ENCODE data around the gene ST3GAL2.
A peak's percentile ranks its signal among the peaks of the same experiment; 100 is the strongest.

The ST3GAL2 gene

DNA sequence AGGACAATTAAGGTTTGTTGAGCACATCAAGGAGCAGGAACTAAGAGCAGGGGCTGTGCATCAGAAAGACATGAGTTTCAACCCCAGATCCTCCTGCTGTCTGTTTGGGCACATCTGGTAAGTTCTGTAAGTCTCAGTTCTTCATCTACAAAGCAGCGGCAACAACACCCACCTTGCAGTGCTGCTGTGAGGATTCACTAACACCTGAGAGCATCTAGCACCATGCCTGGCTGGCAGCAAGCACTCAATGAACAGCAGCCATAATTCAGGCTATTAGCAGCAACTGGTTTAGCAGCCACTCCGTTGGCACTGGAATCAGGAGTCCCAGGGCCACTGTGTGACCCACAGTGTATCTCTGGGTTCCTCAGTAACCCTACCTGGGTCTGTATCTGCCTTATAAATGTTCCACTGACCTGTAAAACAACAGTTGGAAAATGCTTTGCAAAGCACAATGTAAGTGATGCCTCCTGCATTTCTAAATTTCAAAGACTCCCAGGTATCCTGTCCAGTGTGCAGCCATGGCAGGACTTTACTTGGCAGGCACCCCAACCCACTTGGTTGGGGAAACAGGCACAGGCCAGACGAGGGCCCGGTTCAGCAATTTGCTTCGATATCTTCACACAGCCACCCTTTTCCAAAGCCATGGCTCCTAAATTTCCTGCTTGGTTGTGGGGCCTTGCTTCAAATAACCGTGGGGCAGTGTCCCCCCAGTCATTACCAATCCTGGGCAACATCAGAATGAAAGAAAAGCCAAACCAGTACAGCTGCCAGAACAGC, 4.2 kb downstream of the ST3GAL2 start:
- Histone ChIP-seq H2AK5ac (ENCODE audit: low read length, severe bottlenecking) (peak overlapping the region; percentile 46), H3K27me3 (ENCODE audit: control insufficient read depth in 1 of 2, insufficient read depth in 1 of 2, low read length in 2 of 2) (no peaks in the 10 kb centered on the region), H4K8ac (ENCODE audit: low read length) (no peak overlapping the region), H3K4ac (ENCODE audit: low read depth in 1 of 2, low read length in 2 of 2) (peak overlapping the region in 1 of 2 experiments; percentile 26), H3K36me3 (ENCODE audit: control insufficient read depth in 1 of 2, insufficient read depth in 2 of 2, low read depth in 1 of 2, low read length in 2 of 2) (peaks cover 7% of the 10 kb centered on the region in 2 experiments), H3K27ac (ENCODE audit: low read length, poor library complexity, severe bottlenecking) (no peak overlapping the region), H3K9me3 (ENCODE audit: control insufficient read depth, low read length) (no peaks in the 10 kb centered on the region), H2BK5ac (ENCODE audit: low read depth, low read length, poor library complexity, severe bottlenecking) (no peak overlapping the region), H3K23ac (ENCODE audit: low read length in 2 of 2) (no peak overlapping the region), H3K18ac (ENCODE audit: low read depth in 1 of 2, low read length in 2 of 2) (peak overlapping the region in 1 of 2 experiments; percentile 1), H3K79me1 (replicated peaks; ENCODE audit: low read length, poor library complexity, severe bottlenecking) (peaks cover 2% of the 10 kb centered on the region), H3K4me2 (ENCODE audit: low read length, poor library complexity, severe bottlenecking) (no peak overlapping the region), H3K14ac (ENCODE audit: low read length in 2 of 2) (no peak overlapping the region), H4K91ac (ENCODE audit: low read length) (no peak overlapping the region), H2BK120ac (ENCODE audit: low read depth, low read length) (no peak overlapping the region), H2BK12ac (ENCODE audit: low read length in 2 of 2) (peak overlapping the region in 1 of 2 experiments; percentile 23), H2AFZ (ENCODE audit: low read depth, low read length) (no peak overlapping the region), H2BK15ac (ENCODE audit: low read depth, poor library complexity, severe bottlenecking) (peak overlapping the region; percentile 29), H3K4me3 (ENCODE audit: insufficient read depth in 1 of 2, low read depth in 1 of 2, low read length in 2 of 2) (no peak overlapping the region), H3K4me1 (ENCODE audit: control insufficient read depth, insufficient read depth, low read depth, low read length) (peaks cover 49% of the 10 kb centered on the region), H3K9ac (ENCODE audit: low read length) (no peak overlapping the region)
- 95% methylated on average over 5 of the region's 6 CpGs for WGBS
- no peak for DNase-seq

- Histone ChIP-seq H4K91ac (ENCODE audit: low read length) (peak overlapping the region; percentile 2), H3K4me3 (ENCODE audit: insufficient read depth in 1 of 2, low read depth in 1 of 2, low read length in 2 of 2) (no peak overlapping the region), H3K4ac (ENCODE audit: low read depth in 1 of 2, low read length in 2 of 2) (peak overlapping the region in 1 of 2 experiments; percentile 50), H2AK5ac (ENCODE audit: low read length, severe bottlenecking) (peak overlapping the region; percentile 33), H3K4me2 (ENCODE audit: low read length, poor library complexity, severe bottlenecking) (peak overlapping the region; percentile 0), H3K4me1 (ENCODE audit: control insufficient read depth, insufficient read depth, low read depth, low read length) (peaks cover 53% of the 10 kb centered on the region), H3K27me3 (ENCODE audit: control insufficient read depth in 1 of 2, insufficient read depth in 1 of 2, low read length in 2 of 2) (no peaks in the 10 kb centered on the region), H3K27ac (ENCODE audit: low read length, poor library complexity, severe bottlenecking) (peak overlapping the region; percentile 60), H2BK15ac (ENCODE audit: low read depth, poor library complexity, severe bottlenecking) (no peak overlapping the region), H3K14ac (ENCODE audit: low read length in 2 of 2) (peak overlapping the region in 1 of 2 experiments; percentile 36), H2BK12ac (ENCODE audit: low read length in 2 of 2) (peak overlapping the region; percentile 6 to 7), H3K9ac (ENCODE audit: low read length) (peak overlapping the region; percentile 21), H4K8ac (ENCODE audit: low read length) (no peak overlapping the region), H3K23ac (ENCODE audit: low read length in 2 of 2) (no peak overlapping the region), H3K36me3 (ENCODE audit: control insufficient read depth in 1 of 2, insufficient read depth in 2 of 2, low read depth in 1 of 2, low read length in 2 of 2) (peaks cover 7% of the 10 kb centered on the region in 2 experiments), H2BK120ac (ENCODE audit: low read depth, low read length) (peak overlapping the region; percentile 1), H3K18ac (ENCODE audit: low read depth in 1 of 2, low read length in 2 of 2) (peak overlapping the region; percentile 4 to 69), H3K79me1 (replicated peaks; ENCODE audit: low read length, poor library complexity, severe bottlenecking) (peaks cover 2% of the 10 kb centered on the region), H2AFZ (ENCODE audit: low read depth, low read length) (no peak overlapping the region), H3K9me3 (ENCODE audit: control insufficient read depth, low read length) (no peaks in the 10 kb centered on the region), H2BK5ac (ENCODE audit: low read depth, low read length, poor library complexity, severe bottlenecking) (no peak overlapping the region)
- WGBS: 38% methylated on average over 5 of the region's 5 CpGs
- peak; percentile 91 for DNase-seq
These were observed 5.3 kb downstream of the ST3GAL2 start for GRCh38 chr16:70433458-70434103.

GRCh38 chr16:70432723-70433457, 6.0 kb downstream of the ST3GAL2 start:
- H4K91ac ChIP-seq (ENCODE audit: low read length): peak overlapping the region; percentile 2
- WGBS: 67% methylated on average over 12 of the region's 12 CpGs
- H2BK12ac ChIP-seq (ENCODE audit: low read length in 2 of 2): peak overlapping the region; percentile 59 to 79

More at GRCh38 chr16:70432723-70433457, 6.0 kb downstream of the ST3GAL2 start:
- H2BK15ac ChIP-seq (ENCODE audit: low read depth, poor library complexity, severe bottlenecking): peak overlapping the region; percentile 73
- H3K4ac ChIP-seq (ENCODE audit: low read depth in 1 of 2, low read length in 2 of 2): peak overlapping the region in 1 of 2 experiments; percentile 50
- DNase-seq: peak; percentile 61
- H3K14ac ChIP-seq (ENCODE audit: low read length in 2 of 2): peak overlapping the region in 1 of 2 experiments; percentile 36
- peak overlapping the region; percentile 21 for H3K9ac ChIP-seq (ENCODE audit: low read length)
- no peak overlapping the region for H3K4me3 ChIP-seq (ENCODE audit: insufficient read depth in 1 of 2, low read depth in 1 of 2, low read length in 2 of 2)
- peak overlapping the region; percentile 60 for H3K27ac ChIP-seq (ENCODE audit: low read length, poor library complexity, severe bottlenecking)
- peak overlapping the region; percentile 33 for H2AK5ac ChIP-seq (ENCODE audit: low read length, severe bottlenecking)
- H3K18ac ChIP-seq (ENCODE audit: low read depth in 1 of 2, low read length in 2 of 2): peak overlapping the region; percentile 69 to 72
- H3K36me3 ChIP-seq (ENCODE audit: control insufficient read depth in 1 of 2, insufficient read depth in 2 of 2, low read depth in 1 of 2, low read length in 2 of 2): peaks cover 7% of the 10 kb centered on the region in 2 experiments
- no peak overlapping the region for H2AFZ ChIP-seq (ENCODE audit: low read depth, low read length)
- H3K4me1 ChIP-seq (ENCODE audit: control insufficient read depth, insufficient read depth, low read depth, low read length): peaks cover 58% of the 10 kb centered on the region
- peak overlapping the region; percentile 3 for H3K4me2 ChIP-seq (ENCODE audit: low read length, poor library complexity, severe bottlenecking)
- no peak overlapping the region for H2BK5ac ChIP-seq (ENCODE audit: low read depth, low read length, poor library complexity, severe bottlenecking)
- no peaks in the 10 kb centered on the region for H3K27me3 ChIP-seq (ENCODE audit: control insufficient read depth in 1 of 2, insufficient read depth in 1 of 2, low read length in 2 of 2)
- peak overlapping the region; percentile 76 for H2BK120ac ChIP-seq (ENCODE audit: low read depth, low read length)
- H3K9me3 ChIP-seq (ENCODE audit: control insufficient read depth, low read length): no peaks in the 10 kb centered on the region
- H4K8ac ChIP-seq (ENCODE audit: low read length): peak overlapping the region; percentile 19
- peaks cover 2% of the 10 kb centered on the region for H3K79me1 ChIP-seq (replicated peaks; ENCODE audit: low read length, poor library complexity, severe bottlenecking)
- peak overlapping the region in 1 of 2 experiments; percentile 16 for H3K23ac ChIP-seq (ENCODE audit: low read length in 2 of 2)
